Stimulated activated CD4-positive, alpha-beta T cell treated with anti-CD3 and anti-CD28 coated beads, Interleukin-1b, Interleukin-23, amount 100 ng/mL, for 1 hour (primary cell): ENCODE data around the gene MGAT5B.

Experiments
- DNase-seq, 2 donors: peaks; one replicate each; pipeline ENCODE4 v3.0.0-alpha.2; 2020; ENCODE audit warnings: low read depth in 2 of 2

Gene MGAT5B

GRCh38 chr17:76904116-76904515 lies 35.9 kb downstream of the MGAT5B start:
- DNase-seq: no peak

GRCh38 chr17:76905036-76905435 lies 36.8 kb downstream of the MGAT5B start:
- DNase-seq: no peak

GRCh38 chr17:76905836-76906235 lies 37.6 kb downstream of the MGAT5B start:
- DNase-seq: no peak

GRCh38 chr17:76906463-76906862 lies 38.3 kb downstream of the MGAT5B start:
- DNase-seq: no peak

GRCh38 chr17:76907352-76907751 lies 39.1 kb downstream of the MGAT5B start:
- DNase-seq: no peak

GRCh38 chr17:76909971-76910760 lies 42.0 kb downstream of the MGAT5B start:
- DNase-seq: peak in 1 of 2 donors; percentile 9

- no peak for DNase-seq
These were observed 43.3 kb downstream of the MGAT5B start for GRCh38 chr17:76911299-76912017.

GRCh38 chr17:76912421-76913164 lies 44.4 kb downstream of the MGAT5B start:
- no peak for DNase-seq

- no peak for DNase-seq
These were observed 46.7 kb downstream of the MGAT5B start for GRCh38 chr17:76914937-76915336.

GRCh38 chr17:76915840-76916510 lies 47.8 kb downstream of the MGAT5B start:
- no peak for DNase-seq

- DNase-seq: no peak
These were observed 49.6 kb downstream of the MGAT5B start for GRCh38 chr17:76917829-76918228.

GRCh38 chr17:76918811-76919210 lies 50.6 kb downstream of the MGAT5B start:
- no peak for DNase-seq

GRCh38 chr17:76920364-76921139 lies 52.3 kb downstream of the MGAT5B start:
- no peak for DNase-seq

- DNase-seq: no peak
These were observed 53.3 kb downstream of the MGAT5B start for GRCh38 chr17:76921340-76922036.

GRCh38 chr17:76922084-76922483 lies 53.9 kb downstream of the MGAT5B start:
- no peak for DNase-seq

GRCh38 chr17:76922967-76923366 lies 54.8 kb downstream of the MGAT5B start:
- DNase-seq: no peak

GRCh38 chr17:76923491-76923890 lies 55.3 kb downstream of the MGAT5B start:
- no peak for DNase-seq

- no peak for DNase-seq
These were observed 56.4 kb downstream of the MGAT5B start for GRCh38 chr17:76924345-76925342.

GRCh38 chr17:76925441-76925891 lies 57.3 kb downstream of the MGAT5B start:
- DNase-seq: no peak
